IPS-NIHi7 (cell line): ENCODE results near the gene ERCC1.
"Not testable (repeated sequence)": the region's sequence is repeated elsewhere in the genome, so short reads cannot be mapped to it uniquely, and the experiment has no call there.

Experiments
- DNase-seq: peaks from one replicate; pipeline ENCODE4 v3.0.0; 2012; ENCODE audit warnings: mixed read lengths; ENCODE audit errors: extremely low spot score

ERCC1 gene

DNA sequence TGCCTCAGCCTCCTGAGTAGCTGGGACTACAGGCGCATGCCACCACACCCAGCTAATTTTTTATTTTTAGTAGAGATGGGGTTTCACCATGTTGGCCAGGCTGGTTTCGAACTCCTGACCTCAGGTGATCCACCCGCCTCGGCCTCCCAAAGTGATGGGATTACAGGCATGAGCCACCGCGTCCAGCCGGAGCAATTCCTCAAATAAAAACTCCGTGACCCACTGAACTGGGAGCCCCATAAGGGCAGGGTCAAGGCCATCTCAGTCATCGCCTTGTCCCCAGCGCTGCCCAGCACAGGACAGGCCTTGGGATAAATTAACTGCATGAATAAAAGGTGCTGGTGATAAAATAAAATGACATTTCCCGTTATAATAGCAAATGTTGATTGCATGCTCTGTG lies 6.2 kb upstream of the ERCC1 start:
- not testable (repeated sequence) for DNase-seq

- peak; percentile 67 for DNase-seq
Measured at GRCh38 chr19:45428384-45429231, 4.9 kb upstream of the ERCC1 start.

DNA sequence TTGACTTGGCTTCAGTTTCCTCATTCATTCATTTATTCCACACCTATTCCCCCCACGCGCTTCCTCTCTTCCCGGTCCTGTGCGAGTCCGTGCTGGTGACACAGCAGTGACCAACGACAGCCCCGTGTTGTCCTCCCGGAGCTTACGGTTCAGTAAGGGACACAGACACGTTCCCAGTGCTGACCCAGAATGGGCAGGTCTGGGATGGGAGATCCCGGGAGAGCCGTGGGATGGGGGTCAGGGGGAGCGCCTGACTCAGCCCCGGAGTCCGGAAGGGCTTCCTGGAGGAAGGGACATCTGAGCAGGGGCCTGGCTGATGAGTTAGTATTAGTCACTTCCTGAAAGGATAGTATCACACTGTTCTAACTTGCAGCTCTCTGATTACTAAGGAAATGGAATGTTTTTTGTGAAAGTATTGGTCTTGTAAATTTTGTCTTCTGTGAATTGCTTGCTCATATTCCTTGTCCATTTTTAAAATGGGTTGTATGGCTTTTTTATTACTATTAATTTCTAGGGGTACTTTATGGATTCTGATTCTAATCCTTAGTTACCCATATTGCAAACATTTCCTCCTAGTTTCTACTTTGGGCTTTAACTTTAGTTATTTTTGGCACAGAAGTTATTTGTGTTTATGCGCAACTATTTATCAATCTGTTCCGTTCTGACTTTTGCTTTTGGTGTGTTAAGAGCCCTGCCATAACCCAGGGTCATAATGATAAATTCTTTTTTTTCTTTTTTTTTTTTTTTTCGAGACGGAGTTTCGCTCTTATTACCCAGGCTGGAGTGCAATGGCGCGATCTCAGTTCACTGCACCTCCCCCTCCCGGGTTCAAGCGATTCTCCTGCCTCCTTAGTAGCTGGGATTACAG lies 708 bp upstream of the ERCC1 start:
- peak; percentile 67 for DNase-seq

DNA sequence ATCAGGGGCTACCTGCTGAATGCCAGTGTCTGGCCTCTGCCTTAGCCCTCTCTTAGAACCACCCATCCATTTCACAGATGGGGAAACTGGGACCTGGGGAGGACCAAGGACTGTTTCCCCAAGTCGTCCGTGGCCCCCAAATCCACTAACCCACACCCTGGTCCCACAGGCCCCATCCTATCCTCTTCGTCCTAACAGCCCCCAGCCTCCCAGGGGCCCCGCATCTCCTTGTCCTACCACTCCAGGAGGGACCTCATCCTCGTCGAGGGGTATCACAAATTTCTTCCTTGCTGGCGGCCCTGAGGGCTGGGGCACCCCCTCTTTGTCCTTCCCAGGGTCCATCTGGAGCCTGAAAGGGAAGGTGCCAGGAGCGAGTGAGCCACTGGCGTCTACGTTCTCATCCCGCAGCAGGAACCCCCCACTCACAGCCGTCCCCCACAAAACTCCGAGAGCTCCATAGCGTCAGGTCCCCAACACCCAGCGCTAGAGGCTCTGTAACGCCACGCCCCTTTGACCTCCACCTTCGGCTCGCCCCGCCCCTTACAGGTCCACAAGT lies 606 bp downstream of the ERCC1 start:
- DNase-seq = no peak

- DNase-seq = no peak
Measured at GRCh38 chr19:45421947-45422498, 1.7 kb downstream of the ERCC1 start.

GRCh38 chr19:45420871-45421270 lies 2.8 kb downstream of the ERCC1 start:
- no peak for DNase-seq

- DNase-seq = no peak
Measured at GRCh38 chr19:45420356-45420755, 3.4 kb downstream of the ERCC1 start.

DNA sequence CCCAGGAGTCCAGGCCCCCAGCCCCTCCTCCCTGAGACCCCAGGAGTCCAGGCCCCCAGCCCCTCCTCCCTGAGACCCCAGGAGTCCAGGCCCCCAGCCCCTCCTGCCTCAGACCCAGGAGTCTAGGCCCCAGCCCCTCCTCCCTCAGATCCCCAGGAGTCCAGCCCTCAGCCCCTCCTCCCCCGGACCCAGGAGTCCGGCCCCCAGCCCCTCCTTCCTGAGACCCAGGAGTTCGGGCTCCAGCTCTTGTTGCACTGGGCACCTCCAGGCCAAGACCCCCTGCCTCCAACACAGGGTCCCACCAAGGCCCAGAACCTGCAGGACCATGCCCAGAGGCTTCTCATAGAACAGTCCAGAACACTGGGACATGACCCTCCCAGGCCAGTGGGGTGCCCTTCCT lies 3.8 kb downstream of the ERCC1 start:
- DNase-seq = no peak

GRCh38 chr19:45419396-45419795 lies 4.3 kb downstream of the ERCC1 start:
- no peak for DNase-seq

DNA sequence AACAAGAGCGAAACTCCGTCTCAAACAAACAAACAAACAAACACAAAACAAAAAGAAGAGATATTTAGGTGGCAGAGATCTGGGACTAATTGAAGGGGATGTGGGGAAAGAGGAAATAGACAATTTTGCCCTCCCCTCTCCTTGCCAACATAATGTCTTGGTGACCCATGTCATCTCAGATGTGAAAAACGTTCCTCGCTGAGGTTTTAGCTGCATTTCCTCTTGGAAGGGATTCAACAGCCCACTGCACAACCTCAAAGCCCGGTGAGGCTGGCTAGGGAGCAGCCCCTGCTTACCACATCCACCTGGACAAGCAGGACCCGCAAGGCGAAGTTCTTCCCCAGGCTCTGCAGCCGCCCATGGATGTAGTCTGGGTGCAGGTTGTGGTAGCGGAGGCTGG lies 4.9 kb downstream of the ERCC1 start:
- no peak for DNase-seq

DNA sequence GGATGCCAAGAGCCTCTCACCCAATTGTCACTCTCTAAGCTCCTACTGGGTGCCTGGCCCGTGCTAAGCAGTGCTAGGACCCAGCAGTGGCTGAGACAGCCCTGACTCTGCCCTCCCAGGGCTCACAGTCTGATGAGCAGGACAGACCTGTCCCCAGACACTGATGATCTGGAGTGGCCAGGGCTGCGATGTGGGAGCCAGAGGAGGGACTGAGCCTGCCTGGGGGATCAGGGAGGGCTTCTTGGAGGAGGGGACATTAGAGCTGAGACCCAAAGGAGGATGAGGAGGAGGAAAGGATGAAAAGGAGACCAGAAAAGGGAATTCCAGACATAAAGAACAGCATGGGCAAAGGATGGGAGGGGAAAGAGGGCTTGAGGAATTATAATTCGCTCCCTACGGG lies 6.6 kb downstream of the ERCC1 start:
- no peak for DNase-seq

GRCh38 chr19:45414468-45414867 lies 9.2 kb downstream of the ERCC1 start:
- no peak for DNase-seq

GRCh38 chr19:45413497-45413896 lies 10.2 kb downstream of the ERCC1 start:
- DNase-seq = no peak

DNA sequence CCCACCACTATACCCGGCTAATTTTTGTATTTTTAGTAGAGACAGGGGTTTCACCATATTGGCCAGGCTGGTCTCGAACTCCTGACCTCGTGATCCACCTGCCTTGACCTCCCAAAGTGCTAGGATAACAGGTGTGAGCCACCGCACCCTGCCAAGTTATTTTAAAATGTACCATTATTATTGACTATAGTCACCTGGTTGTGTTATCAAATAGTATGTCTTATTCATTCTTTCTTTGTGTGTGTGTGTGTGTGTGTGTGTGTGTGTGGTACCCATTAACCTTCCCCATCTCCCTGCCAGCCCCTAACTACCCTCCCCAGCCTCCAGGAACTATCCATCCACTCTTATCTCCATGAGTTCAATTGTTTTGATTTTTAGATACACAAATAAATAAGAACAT lies 13.4 kb downstream of the ERCC1 start:
- DNase-seq = not testable (repeated sequence)

GRCh38 chr19:45409557-45409920 lies 14.2 kb downstream of the ERCC1 start:
- DNase-seq = no peak

DNA sequence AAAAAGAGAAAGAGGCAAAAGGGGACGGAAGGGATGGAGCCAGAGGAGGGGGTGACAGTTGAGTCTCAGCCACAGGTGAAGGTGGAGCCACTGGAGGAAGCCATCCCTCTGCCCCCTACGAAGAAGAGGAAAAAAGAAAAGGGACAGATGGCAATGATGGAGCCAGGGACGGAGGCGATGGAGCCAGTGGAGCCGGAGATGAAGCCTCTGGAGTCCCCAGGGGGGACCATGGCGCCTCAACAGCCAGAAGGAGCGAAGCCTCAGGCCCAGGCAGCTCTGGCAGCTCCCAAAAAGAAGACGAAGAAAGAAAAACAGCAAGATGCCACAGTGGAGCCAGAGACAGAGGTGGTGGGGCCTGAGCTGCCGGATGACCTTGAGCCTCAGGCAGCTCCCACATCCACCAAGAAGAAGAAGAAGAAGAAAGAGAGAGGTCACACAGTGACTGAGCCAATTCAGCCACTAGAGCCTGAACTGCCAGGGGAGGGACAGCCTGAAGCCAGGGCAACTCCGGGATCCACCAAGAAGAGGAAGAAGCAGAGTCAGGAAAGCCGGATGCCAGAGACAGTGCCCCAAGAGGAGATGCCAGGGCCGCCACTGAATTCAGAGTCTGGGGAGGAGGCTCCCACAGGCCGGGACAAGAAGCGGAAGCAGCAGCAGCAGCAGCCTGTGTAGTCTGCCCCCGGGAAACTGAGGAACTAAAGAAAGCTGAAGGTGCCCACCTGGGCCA lies 14.7 kb downstream of the ERCC1 start:
- no peak for DNase-seq

GRCh38 chr19:45408121-45408520 lies 15.6 kb downstream of the ERCC1 start:
- no peak for DNase-seq

DNA sequence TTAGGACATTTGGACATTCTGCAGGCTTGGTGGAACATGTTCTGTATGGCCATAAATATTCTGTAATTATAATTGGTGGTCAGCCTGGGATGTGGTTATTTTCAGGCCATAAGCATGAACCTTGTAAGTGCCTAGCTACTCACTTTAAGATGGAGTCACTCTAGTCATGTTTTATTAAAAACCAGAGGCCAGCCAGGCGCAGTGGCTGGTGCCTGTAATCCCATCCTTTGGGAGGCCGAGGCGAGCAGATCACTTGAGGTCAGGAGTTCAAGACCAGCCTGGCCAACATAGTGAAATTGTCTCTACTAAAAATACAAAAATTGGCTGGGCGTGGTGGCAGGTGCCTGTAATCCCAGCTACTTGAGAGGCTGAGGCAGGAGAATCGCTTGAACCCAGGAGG lies 16.1 kb downstream of the ERCC1 start:
- not testable (repeated sequence) for DNase-seq

GRCh38 chr19:45407091-45407375 lies 16.7 kb downstream of the ERCC1 start:
- DNase-seq = no peak

DNA sequence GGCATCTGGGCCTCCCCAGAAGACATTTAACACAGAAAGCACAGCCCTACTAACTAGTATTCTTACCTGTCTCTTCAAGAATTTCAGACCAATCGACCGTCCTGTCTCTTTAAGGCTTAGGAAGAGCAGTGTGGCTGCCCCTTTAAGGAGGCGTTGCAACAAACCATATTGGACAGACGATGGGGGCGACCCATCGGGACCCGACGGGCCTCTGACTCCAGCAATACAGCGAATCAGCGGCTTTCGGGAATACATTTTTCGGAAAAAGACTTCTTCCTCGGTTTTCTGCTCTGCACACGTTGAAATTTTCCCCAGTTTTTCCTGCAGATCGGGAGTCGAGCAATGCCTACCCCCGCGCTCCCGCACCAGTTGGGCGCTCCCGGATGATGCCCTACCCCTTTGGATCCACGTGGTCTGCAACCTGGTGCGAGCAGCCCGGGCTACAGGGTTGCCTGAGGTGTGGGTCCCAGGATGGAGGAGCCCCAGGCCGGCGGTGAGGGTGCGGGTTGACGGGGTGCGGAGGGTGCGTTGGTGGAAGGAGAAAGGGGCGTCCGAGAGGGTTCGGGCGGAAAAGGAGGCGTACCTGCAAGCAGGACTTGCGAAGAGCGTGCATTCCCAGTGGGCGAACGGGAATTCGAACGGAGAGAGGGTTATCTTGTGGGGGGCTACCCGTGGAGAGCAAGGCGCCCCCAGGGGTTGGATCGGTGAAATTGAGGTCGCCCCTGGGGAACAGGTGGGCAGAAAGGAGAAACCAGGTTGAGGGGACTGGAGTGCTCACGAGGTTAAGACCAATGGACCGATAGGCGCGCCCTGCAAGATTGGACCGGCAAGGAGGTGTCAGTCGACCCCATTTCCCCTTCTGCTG lies 17.3 kb downstream of the ERCC1 start, which contains the start of gene POLR1G:
POLR1G (plus strand) TSS at position 419 of the 865 bp plus-strand sequence; CDS start at position 472, 53 bp downstream.
- peak; percentile 86 for DNase-seq
